GM18507 (cell line): ENCODE results near the gene STAB2.
"Not testable (repeated sequence)": the region's sequence is repeated elsewhere in the genome, so short reads cannot be mapped to it uniquely, and the experiment has no call there.

Source experiments
- DNase-seq: peaks from one replicate; pipeline ENCODE4 v3.0.0; 2011; ENCODE audit warnings: low read depth; ENCODE audit not compliant: insufficient read length; ENCODE audit errors: extremely low spot score
- FAIRE-seq: peaks from 2 replicates; lab custom pipeline; 2011; peaks lifted over from hg19 to GRCh38; lab: Jason Lieb, UNC

Gene STAB2

GRCh38 chr12:103794309-103795213 lies 207.5 kb downstream of the STAB2 start:
- DNase-seq: no peak
- no peak for FAIRE-seq

- no peak for FAIRE-seq
- no peak for DNase-seq
These were observed 211.5 kb downstream of the STAB2 start for GRCh38 chr12:103798586-103798985.

GRCh38 chr12:103799504-103799856 lies 212.4 kb downstream of the STAB2 start:
- DNase-seq (no peak), FAIRE-seq (no peak)

- DNase-seq (no peak), FAIRE-seq (no peak)
These were observed 213.0 kb downstream of the STAB2 start for GRCh38 chr12:103799857-103800771.

GRCh38 chr12:103801709-103802585 lies 214.9 kb downstream of the STAB2 start:
- FAIRE-seq (no peak), DNase-seq (no peak)

- FAIRE-seq (no peak), DNase-seq (no peak)
These were observed 215.5 kb downstream of the STAB2 start for GRCh38 chr12:103802586-103802886.

GRCh38 chr12:103803847-103804246 lies 216.8 kb downstream of the STAB2 start:
- FAIRE-seq (no peak), DNase-seq (no peak)

GRCh38 chr12:103805655-103806360 lies 218.7 kb downstream of the STAB2 start:
- no peak for FAIRE-seq

GRCh38 chr12:103806803-103807202 lies 219.7 kb downstream of the STAB2 start:
- no peak for FAIRE-seq
- no peak for DNase-seq

More at GRCh38 chr12:103805655-103806360, 218.7 kb downstream of the STAB2 start:
- no peak for DNase-seq

- FAIRE-seq: no peak
- no peak for DNase-seq
These were observed 220.6 kb downstream of the STAB2 start for GRCh38 chr12:103807561-103808238.

GRCh38 chr12:103808239-103808880 lies 221.3 kb downstream of the STAB2 start:
- DNase-seq (no peak), FAIRE-seq (no peak)

- DNase-seq (no peak), FAIRE-seq (no peak)
These were observed 222.1 kb downstream of the STAB2 start for GRCh38 chr12:103809154-103809553.

- not testable (repeated sequence) for DNase-seq, FAIRE-seq
These were observed 222.6 kb downstream of the STAB2 start for GRCh38 chr12:103809639-103810038.

GRCh38 chr12:103810111-103810510 lies 223.0 kb downstream of the STAB2 start:
- DNase-seq (no peak), FAIRE-seq (no peak)

- DNase-seq: no peak
- no peak for FAIRE-seq
These were observed 224.7 kb downstream of the STAB2 start for GRCh38 chr12:103811791-103812190.

GRCh38 chr12:103812789-103813188 lies 225.7 kb downstream of the STAB2 start:
- no peak for DNase-seq
- FAIRE-seq: no peak

- FAIRE-seq (no peak), DNase-seq (no peak)
These were observed 226.4 kb downstream of the STAB2 start for GRCh38 chr12:103813426-103813825.

GRCh38 chr12:103813949-103814348 lies 226.9 kb downstream of the STAB2 start:
- no peak for DNase-seq
- FAIRE-seq: no peak
